IPS DF 6.9 (cell line): ENCODE measurements around the gene DBF4.
"Not testable (repeated sequence)": the region's sequence is repeated elsewhere in the genome, so short reads cannot be mapped to it uniquely, and the experiment has no call there.

ENCODE experiments used
- DNase-seq: peaks from one replicate; pipeline ENCODE4 v3.0.0-alpha.2; 2013; ENCODE audit warnings: low read depth, low spot score
- H3K27ac ChIP-seq: one replicate; pipeline ENCODE4 v1.5.1; 2013; ENCODE audit warnings: low read length, control low read depth
- H3K27me3 ChIP-seq: 2 replicates; pipeline ENCODE4 v1.6.1; 2013; ENCODE audit warnings: mild to moderate bottlenecking, low read length; ENCODE audit not compliant: control insufficient read depth, insufficient read depth
- H3K36me3 ChIP-seq: 2 replicates; pipeline ENCODE4 v1.6.1; 2013; ENCODE audit warnings: low read length; ENCODE audit not compliant: control insufficient read depth, insufficient read depth
- H3K4me1 ChIP-seq: 2 replicates; pipeline ENCODE4 v1.6.1; 2013; ENCODE audit warnings: low read length; ENCODE audit not compliant: control insufficient read depth, insufficient read depth
- H3K4me3 ChIP-seq: 2 replicates; pipeline ENCODE4 v1.5.1; 2013; ENCODE audit warnings: mild to moderate bottlenecking, low read length
- H3K9me3 ChIP-seq: 2 replicates; pipeline ENCODE4 v1.6.1; 2013; ENCODE audit warnings: low read length, inconsistent platforms; ENCODE audit not compliant: control insufficient read depth, insufficient read depth
- WGBS: extraction: QIAGEN DNeasy Blood & Tissue Kit; methylation state at CpG from one replicate; pipeline ENCODE4 v1.1.7; 2013; ENCODE audit warnings: mixed read lengths, missing lambda C conversion rate; ENCODE audit not compliant: insufficient read length, insufficient coverage; 5-methylcytosine and 5-hydroxymethylcytosine counted together

Gene DBF4, protein sequence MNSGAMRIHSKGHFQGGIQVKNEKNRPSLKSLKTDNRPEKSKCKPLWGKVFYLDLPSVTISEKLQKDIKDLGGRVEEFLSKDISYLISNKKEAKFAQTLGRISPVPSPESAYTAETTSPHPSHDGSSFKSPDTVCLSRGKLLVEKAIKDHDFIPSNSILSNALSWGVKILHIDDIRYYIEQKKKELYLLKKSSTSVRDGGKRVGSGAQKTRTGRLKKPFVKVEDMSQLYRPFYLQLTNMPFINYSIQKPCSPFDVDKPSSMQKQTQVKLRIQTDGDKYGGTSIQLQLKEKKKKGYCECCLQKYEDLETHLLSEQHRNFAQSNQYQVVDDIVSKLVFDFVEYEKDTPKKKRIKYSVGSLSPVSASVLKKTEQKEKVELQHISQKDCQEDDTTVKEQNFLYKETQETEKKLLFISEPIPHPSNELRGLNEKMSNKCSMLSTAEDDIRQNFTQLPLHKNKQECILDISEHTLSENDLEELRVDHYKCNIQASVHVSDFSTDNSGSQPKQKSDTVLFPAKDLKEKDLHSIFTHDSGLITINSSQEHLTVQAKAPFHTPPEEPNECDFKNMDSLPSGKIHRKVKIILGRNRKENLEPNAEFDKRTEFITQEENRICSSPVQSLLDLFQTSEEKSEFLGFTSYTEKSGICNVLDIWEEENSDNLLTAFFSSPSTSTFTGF

DNA sequence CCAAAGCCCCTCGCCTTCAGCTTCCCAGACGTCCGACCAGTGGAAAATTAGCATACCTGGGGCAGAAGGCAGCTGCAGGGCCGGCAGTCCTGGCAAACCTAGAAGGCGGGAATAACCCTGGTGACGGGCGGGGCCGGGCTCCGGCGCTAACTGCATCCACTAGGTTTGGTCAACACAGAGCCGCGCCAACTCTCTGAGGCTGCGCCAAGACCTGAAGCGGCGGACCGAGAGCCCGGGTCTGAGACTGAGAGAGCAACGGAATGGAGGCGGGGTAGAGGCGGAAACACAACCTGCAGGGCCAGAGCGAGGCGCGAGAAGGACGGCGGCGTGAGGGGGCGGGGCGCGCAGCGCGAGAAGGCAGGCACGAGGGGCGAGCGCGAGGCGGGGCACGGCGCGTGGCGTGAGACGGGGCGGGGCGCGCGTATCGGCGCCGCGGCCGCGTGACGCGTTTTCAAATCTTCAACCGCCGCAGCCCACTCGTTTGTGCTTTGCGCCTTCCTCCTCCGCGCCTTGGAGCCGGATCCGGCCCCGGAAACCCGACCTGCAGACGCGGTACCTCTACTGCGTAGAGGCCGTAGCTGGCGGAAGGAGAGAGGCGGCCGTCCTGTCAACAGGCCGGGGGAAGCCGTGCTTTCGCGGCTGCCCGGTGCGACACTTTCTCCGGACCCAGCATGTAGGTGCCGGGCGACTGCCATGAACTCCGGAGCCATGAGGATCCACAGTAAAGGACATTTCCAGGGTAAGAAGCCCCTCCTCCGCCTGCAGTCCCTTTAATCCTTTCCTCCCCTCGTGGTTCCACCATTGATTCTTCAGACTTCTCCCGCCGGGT is at the start of gene DBF4, which contains the start of gene SLC25A40:
Gene DBF4 (plus strand): TSS at position 454 of the 829 bp plus-strand sequence. CDS start 240 bp downstream, at position 694.
Gene SLC25A40 (minus strand): TSS at position 321 of the 829 bp plus-strand sequence. CDS start 17,633 bp downstream, outside the sequence.
- no CpG with 5 or more reads among the region's 84 CpGs for WGBS
- peaks cover 3% of the 10 kb centered on the region; the same call in 1 of the 2 replicates for H3K36me3 ChIP-seq

DNA sequence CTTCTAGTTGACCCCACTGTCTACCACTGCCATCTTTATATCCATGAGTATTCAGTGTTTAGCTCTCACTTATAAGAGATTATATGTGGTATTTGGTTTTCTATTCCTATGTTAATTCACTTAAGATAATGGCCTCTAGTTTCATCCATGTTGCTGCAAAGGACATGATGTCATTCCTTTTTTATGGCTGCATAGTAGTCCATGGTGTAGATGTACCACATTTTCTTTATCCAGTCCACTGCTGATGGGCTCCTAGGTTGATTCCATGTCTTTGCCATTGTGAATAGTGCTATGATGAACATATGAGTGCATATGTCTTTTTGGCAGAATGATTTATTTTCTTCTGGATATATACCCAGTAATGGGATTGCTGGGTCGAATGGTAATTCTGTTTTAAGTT is 47.9 kb upstream of the DBF4 start:
- H3K4me1 ChIP-seq, DNase-seq, H3K36me3 ChIP-seq, H3K9me3 ChIP-seq, H3K27ac ChIP-seq, H3K4me3 ChIP-seq, H3K27me3 ChIP-seq: not testable (repeated sequence)
- WGBS, result no CpG with 5 or more reads among the region's 1 CpG

More for the DNA sequence above, at the start of gene DBF4, which contains the start of gene SLC25A40:
- H3K27me3 ChIP-seq, result no peaks in the 10 kb centered on the region
- H3K9me3 ChIP-seq, result no peaks in the 10 kb centered on the region
- H3K27ac ChIP-seq, result no peak within 1 kb of the TSS
- H3K4me3 ChIP-seq, result peak within 1 kb of the TSS; percentile 79
- H3K4me1 ChIP-seq, result no peaks in the 10 kb centered on the region
- DNase-seq, result peak; percentile 72

DNA sequence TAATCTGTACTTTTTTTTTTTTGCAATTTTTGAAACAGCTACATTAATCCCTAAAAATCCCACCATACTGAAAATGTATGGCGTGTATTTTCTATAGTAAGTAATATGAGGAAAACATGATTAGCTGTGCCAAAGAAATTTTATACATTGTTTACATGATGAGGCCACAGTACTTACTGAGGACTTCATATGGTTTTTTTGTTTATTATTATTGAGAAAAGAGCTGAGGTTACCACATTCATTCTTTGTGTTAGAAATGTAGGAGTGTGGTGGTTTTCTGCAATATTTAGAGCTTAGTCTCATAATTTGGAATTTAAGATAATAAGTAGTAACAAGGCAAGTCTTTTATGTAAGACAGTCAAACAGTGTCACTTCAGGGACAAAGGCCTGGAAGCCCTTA is 45.2 kb upstream of the DBF4 start:
- Histone ChIP-seq H3K36me3 (no peaks in the 10 kb centered on the region), H3K27me3 (no peaks in the 10 kb centered on the region), H3K4me3 (no peak overlapping the region), H3K27ac (no peak overlapping the region), H3K4me1 (no peaks in the 10 kb centered on the region), H3K9me3 (no peaks in the 10 kb centered on the region)
- DNase-seq, result no peak
- no CpG with 5 or more reads among the region's 1 CpG for WGBS

DNA sequence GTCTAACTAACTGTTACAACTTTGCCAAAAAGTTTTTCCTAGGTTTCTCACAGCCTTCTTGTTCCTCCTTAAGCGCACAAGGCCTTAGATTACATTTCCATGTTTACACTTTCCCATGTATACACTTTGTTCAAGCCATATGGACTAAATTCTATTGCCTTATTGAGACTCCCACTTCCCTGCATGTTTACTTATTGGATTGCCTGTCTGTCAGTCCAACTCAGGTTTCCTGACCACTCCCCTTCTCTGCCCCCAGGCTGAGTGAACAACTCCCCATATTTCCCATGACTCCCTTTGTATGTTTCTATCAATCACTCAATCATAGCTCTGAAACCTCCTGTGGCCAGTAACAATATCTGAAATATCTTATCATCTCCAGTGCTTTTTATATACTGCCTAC is 43.2 kb upstream of the DBF4 start:
- Histone ChIP-seq H3K4me1 (no peaks in the 10 kb centered on the region), H3K4me3 (no peak overlapping the region), H3K36me3 (no peaks in the 10 kb centered on the region), H3K27me3 (no peaks in the 10 kb centered on the region), H3K9me3 (no peaks in the 10 kb centered on the region), H3K27ac (no peak overlapping the region)
- no CpG with 5 or more reads among the region's 1 CpG for WGBS
- DNase-seq, result no peak

DNA sequence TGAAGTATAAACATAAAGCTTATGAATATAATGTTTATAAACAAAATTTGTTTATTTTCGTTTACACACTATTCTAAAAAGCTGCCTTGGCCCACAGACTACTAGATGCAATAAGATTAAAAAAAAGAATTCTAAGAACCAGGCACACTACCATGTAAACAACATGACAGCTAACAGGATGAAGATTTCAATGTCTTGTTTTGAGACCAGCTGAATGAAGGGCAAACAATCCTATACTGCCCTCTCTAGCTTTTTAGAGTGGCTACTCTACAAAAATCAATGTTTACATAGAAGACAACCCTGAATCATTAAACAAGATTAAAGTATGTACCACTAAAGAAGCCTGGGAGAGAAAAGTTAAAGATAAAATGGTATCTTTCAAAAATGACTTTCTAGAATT is 38.7 kb upstream of the DBF4 start:
- no peaks in the 10 kb centered on the region for H3K36me3 ChIP-seq
- no peak overlapping the region for H3K27ac ChIP-seq
- DNase-seq, result no peak
- H3K27me3 ChIP-seq, result no peaks in the 10 kb centered on the region
- WGBS, result no CpG with 5 or more reads among the region's 1 CpG
- no peak overlapping the region for H3K4me3 ChIP-seq
- H3K4me1 ChIP-seq, result no peaks in the 10 kb centered on the region
- no peaks in the 10 kb centered on the region for H3K9me3 ChIP-seq

DNA sequence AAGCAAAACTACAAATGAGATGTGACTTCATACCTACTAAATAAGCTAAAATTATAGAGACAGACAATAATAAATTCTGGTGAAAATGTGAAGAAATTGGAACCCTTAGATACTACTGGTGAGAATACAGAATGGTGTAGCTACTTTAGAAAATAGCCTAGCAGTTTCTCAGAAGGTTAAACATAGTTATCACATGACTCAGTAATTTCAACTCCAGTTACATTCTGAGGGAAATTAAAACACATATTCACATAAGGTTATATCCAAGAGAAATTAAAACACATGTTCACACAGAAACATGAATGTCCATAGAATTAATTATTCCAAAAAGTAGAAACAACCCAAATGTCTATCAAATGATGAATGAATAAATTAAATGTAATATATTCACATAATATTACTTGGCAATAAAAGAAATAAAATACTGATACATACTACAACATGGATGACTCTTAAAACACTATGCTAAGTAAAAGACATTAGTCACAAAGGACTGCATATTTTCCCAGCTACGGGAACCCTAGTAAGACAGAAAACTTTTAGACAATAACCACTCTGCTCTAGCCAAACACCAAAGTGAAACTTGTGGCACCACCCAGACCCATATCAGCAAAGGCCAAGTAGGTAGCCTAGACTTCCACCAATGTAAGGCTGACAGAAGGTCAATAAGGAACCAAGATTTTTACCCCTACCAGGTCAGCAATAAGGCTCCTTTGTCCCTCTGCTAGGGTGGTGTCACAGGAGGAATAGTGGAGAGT is 25.3 kb upstream of the DBF4 start:
- no CpG with 5 or more reads among the region's 1 CpG for WGBS
- no peaks in the 10 kb centered on the region for H3K4me1 ChIP-seq
- no peaks in the 10 kb centered on the region for H3K36me3 ChIP-seq

DNA sequence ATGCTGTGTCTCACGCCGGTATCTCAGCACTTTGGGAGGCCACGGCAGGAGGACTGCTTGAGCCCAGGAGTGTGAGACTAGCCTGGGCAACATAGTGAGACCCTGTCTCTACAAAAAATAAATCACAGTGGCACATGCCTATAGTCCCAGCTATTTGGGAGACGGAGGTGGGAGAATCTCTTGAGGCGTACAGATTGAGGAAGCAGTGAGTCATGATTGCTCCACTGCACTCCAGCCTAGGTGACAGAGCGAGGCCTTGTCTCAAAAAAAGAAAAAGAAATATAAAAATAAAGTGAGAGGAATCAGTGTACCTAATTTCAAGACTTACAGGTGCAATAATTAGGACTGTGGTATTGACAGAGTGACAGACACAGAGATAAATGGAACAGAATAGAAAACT is 24.0 kb upstream of the DBF4 start:
- H3K4me1 ChIP-seq, result no peaks in the 10 kb centered on the region
- H3K27me3 ChIP-seq, result no peaks in the 10 kb centered on the region
- no peaks in the 10 kb centered on the region for H3K9me3 ChIP-seq
- H3K4me3 ChIP-seq, result no peak overlapping the region
- DNase-seq, result no peak
- H3K27ac ChIP-seq, result no peak overlapping the region
- no CpG with 5 or more reads among the region's 6 CpGs for WGBS
- no peaks in the 10 kb centered on the region for H3K36me3 ChIP-seq

More for the DNA sequence above, 25.3 kb upstream of the DBF4 start:
- Histone ChIP-seq H3K27me3 (no peaks in the 10 kb centered on the region), H3K4me3 (no peak overlapping the region), H3K9me3 (no peaks in the 10 kb centered on the region), H3K27ac (no peak overlapping the region)
- no peak for DNase-seq

DNA sequence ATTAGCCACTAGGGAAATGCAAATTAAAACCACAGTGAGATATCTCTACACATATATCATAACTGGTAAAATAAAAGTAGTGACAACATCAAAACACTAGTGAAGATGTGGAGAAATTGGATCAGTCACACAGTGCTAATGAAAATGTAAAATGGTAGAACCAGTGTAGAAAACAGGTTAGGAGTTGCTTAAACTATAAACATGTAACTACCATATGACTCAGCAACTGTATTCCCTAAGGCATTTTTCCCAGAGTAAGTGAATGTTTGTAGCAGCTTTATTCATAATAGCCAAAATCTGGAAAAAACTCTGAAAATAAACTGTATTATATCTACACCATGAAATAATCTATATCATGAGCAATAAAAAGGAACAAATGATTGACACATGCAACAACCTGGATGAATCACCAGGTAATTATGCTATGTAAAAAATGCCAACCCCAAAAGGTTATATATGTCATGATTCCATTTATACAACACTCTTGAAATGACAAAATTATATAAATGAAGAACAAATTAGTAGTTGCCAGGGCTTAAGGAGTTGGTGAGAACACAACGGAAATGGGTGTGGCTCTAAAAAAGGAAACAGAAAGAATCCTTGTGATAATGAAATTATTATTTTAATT is 22.9 kb upstream of the DBF4 start:
- DNase-seq, result no peak
- no CpG with 5 or more reads among the region's 1 CpG for WGBS
- no peaks in the 10 kb centered on the region for H3K4me1 ChIP-seq

DNA sequence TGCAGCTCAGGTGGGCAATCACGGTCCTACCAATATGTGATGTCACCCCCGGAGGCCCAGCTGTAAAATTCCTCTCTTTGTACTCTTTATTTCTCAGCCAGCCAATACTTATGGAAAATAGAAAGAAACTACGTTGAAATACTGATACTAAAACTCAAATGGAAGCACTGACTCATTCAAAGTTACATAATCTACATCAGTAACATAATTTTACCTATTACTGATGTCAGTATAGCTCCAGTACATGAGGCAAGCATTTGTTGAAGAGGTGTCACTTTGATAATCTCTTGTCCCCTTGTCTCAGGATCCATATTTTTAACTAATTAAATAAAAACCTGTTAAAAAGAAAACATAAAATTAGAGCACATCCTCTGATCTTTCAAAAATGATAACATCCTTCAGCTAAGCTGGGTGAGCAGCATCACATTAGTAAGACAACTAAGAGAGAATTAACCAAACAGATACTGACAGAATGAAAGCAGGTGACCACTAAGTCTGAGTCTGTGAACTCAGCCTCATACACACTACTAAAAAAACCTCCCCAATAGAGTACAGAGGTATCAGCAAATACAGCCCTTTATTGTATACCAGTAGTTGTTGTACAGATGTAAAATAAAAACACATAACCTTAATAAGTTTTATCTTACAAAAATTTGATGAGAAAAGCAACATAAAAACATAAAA is 17.7 kb upstream of the DBF4 start:
- no peaks in the 10 kb centered on the region for H3K4me1 ChIP-seq
- no peaks in the 10 kb centered on the region for H3K27me3 ChIP-seq
- H3K9me3 ChIP-seq, result no peaks in the 10 kb centered on the region
- WGBS, result no CpG with 5 or more reads among the region's 3 CpGs
- no peaks in the 10 kb centered on the region for H3K36me3 ChIP-seq
- no peak overlapping the region for H3K4me3 ChIP-seq
- no peak for DNase-seq
- no peak overlapping the region for H3K27ac ChIP-seq

More for the DNA sequence above, 22.9 kb upstream of the DBF4 start:
- H3K27ac ChIP-seq, result no peak overlapping the region
- H3K9me3 ChIP-seq, result no peaks in the 10 kb centered on the region
- no peaks in the 10 kb centered on the region for H3K27me3 ChIP-seq
- H3K4me3 ChIP-seq, result no peak overlapping the region
- H3K36me3 ChIP-seq, result no peaks in the 10 kb centered on the region
